CD14-positive monocyte (primary cell): ENCODE data around the gene ELOVL3. TPM values are rescaled to one million over a fixed set of nuclear protein-coding genes. Genes with fewer than 3 reads are reported as not detected.

Experiments
- DNase-seq, 3 donors: peaks; one replicate each; pipeline ENCODE4 v3.0.0-alpha.2; 2011 to 2022
- H2AFZ ChIP-seq: 2 replicates; pipeline ENCODE4 v1.6.0; 2012; ENCODE audit warnings: mild to moderate bottlenecking, low read depth, low read length, inconsistent platforms; ENCODE audit not compliant: insufficient read depth, poor library complexity, severe bottlenecking
- H3K27ac ChIP-seq, 2 donors: 1 replicate in 1 of 2; 2 replicates in 1 of 2; pipeline ENCODE4 v1.5.1; 2012 to 2013; ENCODE audit warnings: low read length in 2 of 2, control low read depth in 1 of 2, inconsistent platforms in 1 of 2, low read depth in 1 of 2, mild to moderate bottlenecking in 1 of 2
- H3K27me3 ChIP-seq, 2 donors: one replicate each; pipeline versions ENCODE4 v1.6.0 to v1.6.1; 2011 to 2013; ENCODE audit warnings: low read length in 2 of 2; ENCODE audit not compliant: control insufficient read depth in 2 of 2, insufficient read depth in 2 of 2
- H3K36me3 ChIP-seq, 2 donors: replicated peaks in 1 of 2; 1 replicate in 1 of 2; 2 replicates in 1 of 2; pipeline versions ENCODE4 v1.5.1 to v1.6.1; 2012 to 2013; ENCODE audit warnings: low read length in 2 of 2, control low read depth in 1 of 2, inconsistent platforms in 1 of 2, mild to moderate bottlenecking in 1 of 2; ENCODE audit not compliant: insufficient read depth in 2 of 2, control insufficient read depth in 1 of 2
- H3K4me1 ChIP-seq, 2 donors: 1 replicate in 1 of 2; 2 replicates in 1 of 2; pipeline versions ENCODE4 v1.5.1 to v1.6.1; 2012 to 2013; ENCODE audit warnings: low read length in 2 of 2, control low read depth in 1 of 2, inconsistent platforms in 1 of 2, mild to moderate bottlenecking in 1 of 2, moderate library complexity in 1 of 2; ENCODE audit not compliant: insufficient read depth in 2 of 2, control insufficient read depth in 1 of 2
- H3K4me2 ChIP-seq: replicated peaks from 2 replicates; pipeline ENCODE3; 2012; ENCODE audit warnings: low read length, moderate library complexity, mild to moderate bottlenecking; ENCODE audit not compliant: poor library complexity, severe bottlenecking; ENCODE audit errors: extremely low read depth
- H3K4me3 ChIP-seq, 3 experiments: fragments of 200-600 bp in 1 of 3; sonication (generic) in 1 of 3; replicated peaks in 1 of 3; 1 replicate in 2 of 3; 2 replicates in 1 of 3; pipeline ENCODE4 v1.5.1; 2011 to 2013; ENCODE audit warnings: low read length in 3 of 3, mild to moderate bottlenecking in 3 of 3, control low read depth in 2 of 3, low read depth in 2 of 3, inconsistent platforms in 1 of 3, moderate library complexity in 1 of 3
- H3K79me2 ChIP-seq: 2 replicates; pipeline ENCODE4 v1.6.0; 2012; ENCODE audit warnings: mild to moderate bottlenecking, control low read depth, inconsistent platforms, low read length, moderate library complexity; ENCODE audit not compliant: insufficient read depth
- H3K9ac ChIP-seq: 2 replicates; pipeline ENCODE4 v1.6.0; 2017; ENCODE audit warnings: low read length, mild to moderate bottlenecking; ENCODE audit not compliant: insufficient read depth, poor library complexity, severe bottlenecking
- H3K9me3 ChIP-seq, 2 donors: replicated peaks in 1 of 2; 1 replicate in 1 of 2; 2 replicates in 1 of 2; pipeline versions ENCODE4 v1.5.1 to v1.6.1; 2012 to 2013; ENCODE audit warnings: low read length in 2 of 2, control low read depth in 1 of 2; ENCODE audit not compliant: control insufficient read depth in 1 of 2, insufficient read depth in 1 of 2
- H4K20me1 ChIP-seq: 2 replicates; pipeline ENCODE4 v1.6.0; 2012; ENCODE audit warnings: mild to moderate bottlenecking, low read length, control low read depth, moderate library complexity; ENCODE audit not compliant: insufficient read depth
- H3K27ac Mint-ChIP-seq, 7 donors: one replicate each; pipeline ENCODE4 v1.8.0; 2020; ENCODE audit warnings: mild to moderate bottlenecking in 7 of 7, mixed read lengths in 7 of 7, moderate library complexity in 6 of 7, inconsistent platforms in 2 of 7
- H3K27me3 Mint-ChIP-seq, 3 donors: one replicate each; pipeline ENCODE4 v1.8.0; 2021 to 2022; ENCODE audit warnings: low read depth in 3 of 3, mild to moderate bottlenecking in 3 of 3, mixed read lengths in 3 of 3, moderate library complexity in 3 of 3, inconsistent platforms in 1 of 3
- H3K36me3 Mint-ChIP-seq, 2 donors: one replicate each; pipeline ENCODE4 v1.8.0; 2020; ENCODE audit warnings: mixed read lengths in 2 of 2, inconsistent platforms in 1 of 2, mild to moderate bottlenecking in 1 of 2
- H3K4me1 Mint-ChIP-seq: one replicate; pipeline ENCODE4 v1.8.0; 2020; ENCODE audit warnings: mild to moderate bottlenecking, mixed read lengths
- H3K4me3 Mint-ChIP-seq, 2 donors: one replicate each; pipeline ENCODE4 v1.8.0; 2020; ENCODE audit warnings: mild to moderate bottlenecking in 2 of 2, mixed read lengths in 2 of 2, moderate library complexity in 1 of 2
- H3K9me3 Mint-ChIP-seq, 7 donors: one replicate each; pipeline ENCODE4 v1.8.0; 2020 to 2022; ENCODE audit warnings: mixed read lengths in 7 of 7, mild to moderate bottlenecking in 6 of 7, moderate library complexity in 6 of 7, inconsistent platforms in 2 of 7
- WGBS: methylation state at CpG from one replicate; pipeline ENCODE4 v1.1.5; 2013; ENCODE audit warnings: missing lambda C conversion rate; ENCODE audit not compliant: insufficient coverage; 5-methylcytosine and 5-hydroxymethylcytosine counted together
- intact Hi-C, 2 donors: fragments of 100-400 bp; cut with micrococcal nuclease; formaldehyde crosslinking; loops; one replicate each; pipeline versions ENCODE4 v1.15.0 to v1.15.1; 2023
- polyA plus RNA-seq, 3 donors: library from polyadenylated mRNA; depleted of rRNA in 1 of 3; unstranded in 2 of 3; stranded (reverse) in 1 of 3; fragments of 300-500 nt in 2 of 3; fragments of >200 nt in 1 of 3; fragmentation: Illumina TruSeq in 2 of 3; gene quantifications; 1 replicate in 2 of 3; 2 replicates in 1 of 3; pipeline ENCODE4 v1.2.3, GENCODE V29; 2012 to 2021
- TF ChIP-seq, protein P1 (sequence below): fragments of 200-600 bp; IDR thresholded peaks from one replicate; pipeline ENCODE4 v1.8.0; 2022; ENCODE audit warnings: antibody characterized with exemption, mild to moderate bottlenecking

ELOVL3 gene
- polyA plus RNA-seq, 3 donors, result 1.5 to 3.2 (median 2.2) TPM

DNA sequence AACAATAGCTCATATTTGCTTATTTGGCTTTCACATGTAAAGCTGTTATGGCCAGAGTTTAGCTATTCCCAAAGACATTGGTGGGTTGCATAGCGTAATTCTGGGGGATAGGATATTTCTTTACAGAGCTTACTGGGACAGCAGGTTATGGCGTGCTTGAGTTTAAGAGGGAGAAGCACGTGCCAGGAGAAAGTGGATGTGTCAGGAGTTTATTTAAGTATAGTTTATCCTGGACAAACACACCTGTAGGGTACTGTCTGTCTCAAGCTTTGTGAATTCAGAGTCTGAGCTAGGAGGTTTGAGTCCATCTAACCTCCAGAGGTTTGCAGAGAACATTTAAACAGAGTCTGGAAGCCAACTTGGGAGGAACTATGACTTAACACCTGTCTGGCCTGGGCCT, 40.6 kb downstream of the ELOVL3 start:
- Histone ChIP-seq H3K27me3 (no peaks in the 10 kb centered on the region), H2AFZ (no peak overlapping the region), H3K4me1 (no peaks in the 10 kb centered on the region), H3K79me2 (peaks cover 67% of the 10 kb centered on the region), H3K36me3 (peaks cover 24 to 86% of the 10 kb centered on the region in 2 donors), H3K9ac (no peak overlapping the region), H3K4me2 (no peak overlapping the region), H3K9me3 (no peaks in the 10 kb centered on the region), H3K4me3 (no peak overlapping the region), H3K27ac (no peak overlapping the region), H4K20me1 (peaks cover 91% of the 10 kb centered on the region)
- Mint-ChIP-seq H3K27ac (no peak overlapping the region), H3K4me1 (peaks cover 12% of the 10 kb centered on the region), H3K36me3 (peaks cover 56 to 69% of the 10 kb centered on the region in 2 donors), H3K9me3 (no peaks in the 10 kb centered on the region), H3K27me3 (no peaks in the 10 kb centered on the region), H3K4me3 (no peak overlapping the region)
- TF ChIP-seq, protein P1, sequence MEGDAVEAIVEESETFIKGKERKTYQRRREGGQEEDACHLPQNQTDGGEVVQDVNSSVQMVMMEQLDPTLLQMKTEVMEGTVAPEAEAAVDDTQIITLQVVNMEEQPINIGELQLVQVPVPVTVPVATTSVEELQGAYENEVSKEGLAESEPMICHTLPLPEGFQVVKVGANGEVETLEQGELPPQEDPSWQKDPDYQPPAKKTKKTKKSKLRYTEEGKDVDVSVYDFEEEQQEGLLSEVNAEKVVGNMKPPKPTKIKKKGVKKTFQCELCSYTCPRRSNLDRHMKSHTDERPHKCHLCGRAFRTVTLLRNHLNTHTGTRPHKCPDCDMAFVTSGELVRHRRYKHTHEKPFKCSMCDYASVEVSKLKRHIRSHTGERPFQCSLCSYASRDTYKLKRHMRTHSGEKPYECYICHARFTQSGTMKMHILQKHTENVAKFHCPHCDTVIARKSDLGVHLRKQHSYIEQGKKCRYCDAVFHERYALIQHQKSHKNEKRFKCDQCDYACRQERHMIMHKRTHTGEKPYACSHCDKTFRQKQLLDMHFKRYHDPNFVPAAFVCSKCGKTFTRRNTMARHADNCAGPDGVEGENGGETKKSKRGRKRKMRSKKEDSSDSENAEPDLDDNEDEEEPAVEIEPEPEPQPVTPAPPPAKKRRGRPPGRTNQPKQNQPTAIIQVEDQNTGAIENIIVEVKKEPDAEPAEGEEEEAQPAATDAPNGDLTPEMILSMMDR, result no peak
- intact Hi-C loops, result loop anchor here in 1 of 2 donors (2.0 kb wide), 1 partner anchor 70 kb away; no protein-coding TSS in a partner anchor
- DNase-seq, result no peak
- 100% methylated on average over 3 of the region's 3 CpGs for WGBS

DNA sequence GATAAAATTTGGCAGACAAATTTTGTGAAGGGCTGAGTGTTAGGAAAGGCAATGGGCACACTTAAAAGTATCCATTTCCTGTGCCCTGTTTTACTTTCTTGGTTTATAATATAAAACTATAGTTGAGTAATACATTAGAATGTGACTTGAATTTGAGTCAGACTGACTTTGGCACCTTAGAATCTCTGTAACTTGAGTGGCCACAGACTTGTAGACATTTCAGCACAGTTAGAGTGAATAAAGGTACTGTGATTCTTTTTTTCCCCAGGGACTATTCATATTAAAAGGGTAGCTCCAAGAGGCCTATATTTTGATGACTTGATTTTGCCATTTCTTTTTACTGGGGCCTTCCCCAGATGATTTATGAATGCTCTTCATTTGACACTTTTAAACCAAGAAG, 41.6 kb downstream of the ELOVL3 start:
- Histone ChIP-seq H3K9ac (no peak overlapping the region), H3K4me1 (no peaks in the 10 kb centered on the region), H3K27ac (no peak overlapping the region), H3K36me3 (peaks cover 16 to 79% of the 10 kb centered on the region in 2 donors), H3K27me3 (no peaks in the 10 kb centered on the region), H3K4me3 (no peak overlapping the region), H2AFZ (no peak overlapping the region), H3K79me2 (peaks cover 74% of the 10 kb centered on the region), H3K4me2 (no peak overlapping the region), H3K9me3 (no peaks in the 10 kb centered on the region), H4K20me1 (peaks cover 91% of the 10 kb centered on the region)
- Mint-ChIP-seq H3K9me3 (no peaks in the 10 kb centered on the region), H3K4me3 (no peak overlapping the region), H3K4me1 (peaks cover 12% of the 10 kb centered on the region), H3K27me3 (no peaks in the 10 kb centered on the region), H3K36me3 (peaks cover 51 to 65% of the 10 kb centered on the region in 2 donors), H3K27ac (peak overlapping the region in 1 of 7 donors; percentile 20)
- intact Hi-C loops, result loop anchor here in 1 of 2 donors (2.0 kb wide), 1 partner anchor 69 kb away; no protein-coding TSS in a partner anchor
- TF ChIP-seq, protein P1, result no peak
- no peak for DNase-seq
